ENCODE measurements around the gene SERHL2.
"Not testable (repeated sequence)": the region's sequence is repeated elsewhere in the genome, so short reads cannot be mapped to it uniquely, and the experiment has no call there.

Gene SERHL2

GRCh38 chr22:42608823-42609361 lies 55.1 kb downstream of the SERHL2 start:
- DNase-seq: no peak

GRCh38 chr22:42610186-42610585 lies 56.4 kb downstream of the SERHL2 start:
- DNase-seq: no peak

GRCh38 chr22:42611051-42611450 lies 57.3 kb downstream of the SERHL2 start:
- no peak for DNase-seq

- no peak for DNase-seq
Observed at GRCh38 chr22:42612336-42612735, 58.6 kb downstream of the SERHL2 start.

GRCh38 chr22:42613872-42614301 lies 60.1 kb downstream of the SERHL2 start:
- DNase-seq: no peak

- DNase-seq: peak; percentile 85
Observed at GRCh38 chr22:42614312-42615091, 60.7 kb downstream of the SERHL2 start, which contains the start of gene POLDIP3. POLDIP3 (minus strand) TSS chr22:42614883; CDS start chr22:42614857, 26 bp downstream.

- peak; percentile 80 for DNase-seq
Observed at GRCh38 chr22:42615092-42615859, 61.5 kb downstream of the SERHL2 start.

- DNase-seq: not testable (repeated sequence)
Observed at GRCh38 chr22:42615860-42616175, 62.1 kb downstream of the SERHL2 start.

GRCh38 chr22:42617155-42617983 lies 63.6 kb downstream of the SERHL2 start:
- no peak for DNase-seq

- DNase-seq: no peak
Observed at GRCh38 chr22:42619261-42620063, 65.7 kb downstream of the SERHL2 start.

GRCh38 chr22:42620084-42620483 lies 66.3 kb downstream of the SERHL2 start:
- no peak for DNase-seq

- DNase-seq: peak; percentile 18
Observed at GRCh38 chr22:42621505-42622002, 67.8 kb downstream of the SERHL2 start.

- DNase-seq: no peak
Observed at GRCh38 chr22:42622061-42622710, 68.4 kb downstream of the SERHL2 start.

GRCh38 chr22:42623301-42623751 lies 69.6 kb downstream of the SERHL2 start:
- DNase-seq: no peak
